Spinal cord (tissue), 10 donors: ENCODE data around the gene SFMBT1. TPM values are rescaled to one million over a fixed set of nuclear protein-coding genes. Genes with fewer than 3 reads are reported as not detected.

Experiments
- DNase-seq, 6 donors: peaks; one replicate each; pipeline versions ENCODE4 v3.0.0 to v3.0.0-alpha.2; 2013 to 2015; ENCODE audit warnings: low spot score in 6 of 6, low read depth in 4 of 6
- H3K27ac ChIP-seq: one replicate; pipeline ENCODE4 v1.5.1; 2013; ENCODE audit warnings: low read depth, low read length, control low read depth
- H3K27me3 ChIP-seq: one replicate; pipeline ENCODE4 v1.6.1; 2013; ENCODE audit warnings: low read length; ENCODE audit not compliant: control insufficient read depth, insufficient read depth
- H3K36me3 ChIP-seq: one replicate; pipeline ENCODE4 v1.6.1; 2013; ENCODE audit warnings: low read length; ENCODE audit not compliant: control insufficient read depth, insufficient read depth
- H3K4me1 ChIP-seq: one replicate; pipeline ENCODE4 v1.6.1; 2013; ENCODE audit warnings: low read length; ENCODE audit not compliant: control insufficient read depth, insufficient read depth
- H3K4me3 ChIP-seq: one replicate; pipeline ENCODE4 v1.5.1; 2013; ENCODE audit warnings: low read depth, low read length, control low read depth
- H3K9me3 ChIP-seq: one replicate; pipeline ENCODE4 v1.6.1; 2013; ENCODE audit warnings: low read length; ENCODE audit not compliant: control insufficient read depth, insufficient read depth
- WGBS: methylation state at CpG from one replicate; pipeline ENCODE4 v1.1.5; 2013; ENCODE audit warnings: missing lambda C conversion rate; ENCODE audit not compliant: insufficient coverage; 5-methylcytosine and 5-hydroxymethylcytosine counted together
- polyA plus RNA-seq, 2 donors: library from polyadenylated mRNA; unstranded; fragments of 120-200 nt; gene quantifications; one replicate each; pipeline ENCODE4 v1.2.1, GENCODE V29; 2013; ENCODE audit not compliant: insufficient read length in 2 of 2
- total RNA-seq, 2 donors: library from RNA; depleted of rRNA in 1 of 2; stranded (reverse); fragments of 120-200 nt in 1 of 2; fragments of >200 nt in 1 of 2; gene quantifications; one replicate each; pipeline versions ENCODE4 v1.2.3 to v1.2.4, GENCODE V29; 2013 to 2014
- donor health status: healthy.

The SFMBT1 gene
- total and polyA plus RNA-seq, 4 donors, result 10.0 to 16.9 (median 12.9) TPM

DNA sequence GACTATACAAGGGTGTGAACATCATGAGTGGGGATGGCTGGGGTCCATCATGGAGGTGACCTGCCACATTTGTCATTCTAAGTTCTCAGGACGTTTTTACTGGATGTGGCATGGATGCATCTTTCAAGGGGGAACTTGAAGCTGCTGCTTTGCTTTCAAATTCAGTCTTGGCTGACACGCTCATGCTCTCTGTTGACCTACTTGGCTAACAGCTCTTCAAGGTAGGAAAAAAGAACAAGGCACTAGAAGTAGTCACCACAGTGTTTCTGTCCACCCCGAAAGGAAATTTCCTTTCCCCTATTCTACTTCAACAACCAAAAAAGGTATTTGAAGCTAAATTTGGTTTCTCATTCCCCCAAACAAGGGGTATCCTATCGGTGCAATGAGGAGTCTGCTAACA, 163.5 kb downstream of the SFMBT1 start:
- H3K27ac ChIP-seq, result no peak overlapping the region
- H3K4me1 ChIP-seq, result no peaks in the 10 kb centered on the region
- no peaks in the 10 kb centered on the region for H3K27me3 ChIP-seq
- no peaks in the 10 kb centered on the region for H3K9me3 ChIP-seq
- H3K4me3 ChIP-seq, result no peak overlapping the region
- 75% methylated on average over 2 of the region's 4 CpGs for WGBS
- peaks cover 8% of the 10 kb centered on the region for H3K36me3 ChIP-seq
- no peak for DNase-seq

DNA sequence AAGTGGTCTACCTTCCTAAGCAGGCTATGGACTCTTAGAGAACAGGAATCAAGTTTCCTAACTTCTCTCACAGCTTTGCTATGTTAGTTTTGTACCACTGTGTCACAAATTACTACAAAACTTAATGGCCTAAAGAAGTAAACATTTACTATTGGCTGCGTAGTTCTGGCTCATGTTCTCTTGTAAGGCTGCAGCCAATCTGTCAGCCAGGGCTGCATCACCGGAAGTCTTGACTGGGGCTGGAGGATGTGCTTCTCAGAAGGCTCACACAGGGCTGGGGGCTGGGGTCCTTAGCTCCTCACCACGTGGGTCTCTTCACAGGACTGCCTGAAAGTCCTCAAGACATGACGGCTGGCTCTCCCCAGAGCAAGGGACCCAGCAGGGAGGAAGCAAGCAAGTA, 164.0 kb downstream of the SFMBT1 start:
- 67% methylated on average over 4 of the region's 4 CpGs for WGBS
- Histone ChIP-seq H3K27ac (no peak overlapping the region), H3K4me3 (no peak overlapping the region), H3K36me3 (peaks cover 8% of the 10 kb centered on the region), H3K27me3 (no peaks in the 10 kb centered on the region), H3K4me1 (no peaks in the 10 kb centered on the region), H3K9me3 (no peaks in the 10 kb centered on the region)
- no peak for DNase-seq

GRCh38 chr3:52880474-52880873, 165.4 kb downstream of the SFMBT1 start:
- no peak for DNase-seq
- Histone ChIP-seq H3K4me1 (no peaks in the 10 kb centered on the region), H3K9me3 (no peaks in the 10 kb centered on the region), H3K27ac (no peak overlapping the region), H3K4me3 (no peak overlapping the region), H3K27me3 (no peaks in the 10 kb centered on the region), H3K36me3 (peaks cover 7% of the 10 kb centered on the region)
- 44% methylated on average over 1 of the region's 3 CpGs for WGBS

GRCh38 chr3:52880047-52880446, 165.8 kb downstream of the SFMBT1 start:
- no peaks in the 10 kb centered on the region for H3K4me1 ChIP-seq
- H3K36me3 ChIP-seq, result peaks cover 6% of the 10 kb centered on the region
- DNase-seq, result no peak
- H3K9me3 ChIP-seq, result no peaks in the 10 kb centered on the region
- no peaks in the 10 kb centered on the region for H3K27me3 ChIP-seq
- H3K4me3 ChIP-seq, result no peak overlapping the region
- 100% methylated on average over 1 of the region's 5 CpGs for WGBS
- no peak overlapping the region for H3K27ac ChIP-seq

GRCh38 chr3:52879581-52879980, 166.3 kb downstream of the SFMBT1 start:
- no peaks in the 10 kb centered on the region for H3K9me3 ChIP-seq
- peaks cover 6% of the 10 kb centered on the region for H3K36me3 ChIP-seq
- H3K27me3 ChIP-seq, result no peaks in the 10 kb centered on the region
- peaks cover 2% of the 10 kb centered on the region for H3K4me1 ChIP-seq
- no peak overlapping the region for H3K4me3 ChIP-seq
- no peak overlapping the region for H3K27ac ChIP-seq
- no peak for DNase-seq
- WGBS, result 81% methylated on average over 3 of the region's 4 CpGs

DNA sequence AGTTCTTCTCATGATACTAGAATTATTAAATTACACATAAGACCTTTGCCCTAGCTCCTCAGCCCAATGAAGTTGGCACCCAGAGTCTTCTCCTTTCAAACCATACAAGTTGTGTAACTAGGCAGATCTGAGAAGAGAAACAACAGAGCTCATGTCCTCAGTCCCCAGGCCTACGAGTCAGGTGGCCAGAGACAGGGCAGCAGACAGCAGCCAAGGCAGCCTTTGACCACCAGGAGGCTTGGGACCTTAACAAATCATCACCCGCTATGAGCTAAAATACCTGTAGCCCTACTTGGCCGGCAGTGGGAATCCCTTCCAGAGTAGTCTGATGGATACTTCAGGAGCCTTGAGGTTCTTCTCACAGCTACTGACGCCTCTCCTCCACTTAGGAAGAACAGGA, 166.8 kb downstream of the SFMBT1 start:
- Histone ChIP-seq H3K4me3 (no peak overlapping the region), H3K27ac (no peak overlapping the region), H3K4me1 (peaks cover 4% of the 10 kb centered on the region), H3K36me3 (peaks cover 6% of the 10 kb centered on the region), H3K27me3 (no peaks in the 10 kb centered on the region), H3K9me3 (no peaks in the 10 kb centered on the region)
- 95% methylated on average over 4 of the region's 4 CpGs for WGBS
- DNase-seq, result no peak

DNA sequence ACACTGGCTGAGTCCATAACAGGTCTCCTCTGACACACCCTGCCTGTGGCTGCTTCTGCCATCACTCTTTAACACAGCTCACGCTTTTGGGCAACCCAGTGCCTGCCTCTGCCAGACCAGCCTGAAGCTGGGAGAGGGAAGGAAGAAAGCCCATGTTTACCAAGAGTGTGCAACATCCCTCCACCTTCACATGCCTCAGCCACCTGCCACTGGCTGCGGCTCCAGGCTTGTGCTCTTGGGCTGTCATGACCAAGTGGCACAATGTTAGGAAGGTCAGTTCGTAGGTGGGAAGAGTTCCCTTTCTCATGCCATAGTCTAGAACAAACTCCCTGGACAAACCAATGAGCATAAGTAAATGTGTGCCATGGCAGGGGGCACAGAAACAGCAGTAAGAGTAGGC, 168.8 kb downstream of the SFMBT1 start:
- WGBS, result 100% methylated on average over 1 of the region's 3 CpGs
- Histone ChIP-seq H3K27ac (no peak overlapping the region), H3K27me3 (no peaks in the 10 kb centered on the region), H3K36me3 (peaks cover 6% of the 10 kb centered on the region), H3K9me3 (no peaks in the 10 kb centered on the region), H3K4me3 (no peak overlapping the region), H3K4me1 (peaks cover 4% of the 10 kb centered on the region)
- no peak for DNase-seq

GRCh38 chr3:52874864-52875587, 170.8 kb downstream of the SFMBT1 start:
- no peak for DNase-seq
- Histone ChIP-seq H3K4me3 (no peak overlapping the region), H3K36me3 (peaks cover 12% of the 10 kb centered on the region), H3K27me3 (no peaks in the 10 kb centered on the region), H3K4me1 (peaks cover 4% of the 10 kb centered on the region), H3K27ac (no peak overlapping the region), H3K9me3 (no peaks in the 10 kb centered on the region)
- 85% methylated on average over 2 of the region's 9 CpGs for WGBS

- no peaks in the 10 kb centered on the region for H3K27me3 ChIP-seq
- H3K36me3 ChIP-seq, result peaks cover 12% of the 10 kb centered on the region
- H3K4me1 ChIP-seq, result peaks cover 4% of the 10 kb centered on the region
- H3K4me3 ChIP-seq, result no peak overlapping the region
- no peak overlapping the region for H3K27ac ChIP-seq
- WGBS, result 100% methylated on average over 2 of the region's 5 CpGs
- no peak for DNase-seq
- no peaks in the 10 kb centered on the region for H3K9me3 ChIP-seq
Measured at GRCh38 chr3:52874160-52874701, 171.6 kb downstream of the SFMBT1 start.
